ENCODE measurements around the gene CARM1.
"Not testable (repeated sequence)": the region's sequence is repeated elsewhere in the genome, so short reads cannot be mapped to it uniquely, and the experiment has no call there.

The CARM1 gene

DNA sequence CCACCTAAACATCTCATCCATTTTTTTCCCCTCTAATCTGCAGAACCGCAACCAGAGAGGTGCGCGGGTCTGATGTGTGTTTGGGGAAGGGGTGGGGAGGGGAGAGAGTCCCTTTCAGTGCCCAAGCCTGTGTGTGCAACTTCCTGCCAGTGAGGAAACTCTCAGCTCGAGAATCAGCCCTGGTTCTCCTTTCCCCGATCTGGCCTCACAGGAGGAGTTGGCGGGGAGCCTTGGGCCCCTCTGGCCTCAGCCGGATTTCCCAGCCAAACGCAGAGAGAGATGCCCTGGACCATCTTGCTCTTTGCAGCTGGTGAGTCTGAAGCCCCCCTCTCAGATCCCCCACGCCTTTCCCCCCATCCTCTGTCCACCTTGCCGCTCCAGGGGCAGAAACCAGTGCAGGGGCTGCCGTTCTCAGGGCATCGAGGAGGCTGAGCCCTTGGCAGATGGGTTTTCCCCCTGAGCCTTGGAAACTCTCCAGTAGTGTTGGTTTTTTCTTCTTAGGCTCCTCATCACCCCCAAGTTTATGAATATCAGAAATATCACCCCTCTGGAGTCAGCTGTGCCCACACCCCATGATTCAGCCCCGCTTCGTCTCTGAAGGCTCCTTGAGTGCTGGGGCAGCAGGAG is 23.0 kb upstream of the CARM1 start, which contains the start of gene C19orf38:
TSS of gene C19orf38 (plus strand) at position 186 of the 627 bp plus-strand sequence. CDS start at position 280, 94 bp downstream.
- FAIRE-seq, result no peak

DNA sequence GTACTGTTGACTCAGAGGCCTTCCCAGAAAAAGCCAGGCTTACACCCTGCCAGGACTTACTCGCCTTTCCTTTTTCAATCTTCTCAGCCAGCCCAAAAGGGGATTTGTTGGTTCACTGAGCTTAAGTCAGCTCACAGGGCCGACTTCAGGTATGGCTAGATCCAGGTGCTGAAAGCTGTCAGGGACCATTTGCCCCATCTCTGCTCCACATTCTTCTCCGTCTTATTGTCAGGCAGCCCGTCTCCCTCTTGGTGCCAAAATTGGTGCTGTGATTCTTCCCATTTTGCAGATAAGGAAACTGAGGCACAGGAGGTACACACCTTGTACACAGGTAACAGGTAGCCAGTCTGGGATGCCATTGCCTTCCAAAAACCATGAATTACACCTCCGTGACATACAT is 20.7 kb upstream of the CARM1 start:
- no peak for FAIRE-seq

DNA sequence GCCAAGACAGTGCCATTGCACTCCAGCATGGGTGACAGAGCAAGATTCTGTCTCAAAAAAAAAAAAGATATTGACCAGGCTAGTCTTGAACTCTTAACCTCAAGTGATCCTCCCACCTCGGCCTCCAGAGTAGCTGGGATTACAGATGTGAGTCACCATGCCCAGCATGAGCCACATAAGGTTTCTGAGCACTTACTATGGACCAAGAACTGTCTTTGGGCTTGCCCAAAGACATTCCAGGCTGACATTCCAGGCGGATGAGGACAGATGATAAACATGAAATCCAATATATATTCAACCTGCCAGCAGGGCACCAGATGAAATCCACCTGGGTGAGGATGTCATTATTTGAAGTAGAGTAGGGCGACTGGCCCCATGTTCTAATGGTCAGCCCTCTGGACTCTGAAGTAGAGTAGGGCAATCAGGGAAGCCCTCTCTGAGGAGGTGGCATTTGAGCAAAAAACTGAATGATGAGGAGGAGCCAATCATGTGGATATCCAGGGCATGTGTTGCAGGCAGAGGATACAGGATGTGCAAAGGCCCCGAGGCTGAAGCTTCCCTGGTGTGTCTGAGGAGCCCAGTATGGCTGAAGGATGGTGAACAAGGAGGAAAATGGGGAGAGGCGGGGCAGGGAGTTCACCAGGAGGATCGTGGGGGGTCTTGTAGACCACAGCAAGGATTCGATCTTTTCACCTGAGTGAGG is 19.1 kb upstream of the CARM1 start:
- FAIRE-seq, result no peak

DNA sequence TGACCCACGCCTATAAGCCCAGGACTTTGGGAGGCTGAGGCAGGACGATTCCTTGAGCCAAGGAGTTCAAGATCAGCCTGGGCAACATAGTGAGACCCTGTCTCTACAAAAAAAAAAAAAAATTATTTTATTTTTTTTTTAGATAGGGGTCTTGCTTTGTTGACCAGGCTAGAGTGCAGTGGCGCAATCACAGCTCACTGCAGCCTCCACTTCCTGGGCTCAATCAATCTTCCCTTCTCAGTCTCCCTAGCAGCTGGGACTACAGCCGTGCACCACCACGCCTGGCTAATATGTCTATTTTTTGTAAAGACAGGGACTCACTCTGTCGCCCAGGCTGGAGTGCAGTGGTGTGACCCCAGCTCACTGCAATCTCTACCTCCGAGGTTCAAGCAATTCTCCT is 18.4 kb upstream of the CARM1 start:
- FAIRE-seq, result no peak

DNA sequence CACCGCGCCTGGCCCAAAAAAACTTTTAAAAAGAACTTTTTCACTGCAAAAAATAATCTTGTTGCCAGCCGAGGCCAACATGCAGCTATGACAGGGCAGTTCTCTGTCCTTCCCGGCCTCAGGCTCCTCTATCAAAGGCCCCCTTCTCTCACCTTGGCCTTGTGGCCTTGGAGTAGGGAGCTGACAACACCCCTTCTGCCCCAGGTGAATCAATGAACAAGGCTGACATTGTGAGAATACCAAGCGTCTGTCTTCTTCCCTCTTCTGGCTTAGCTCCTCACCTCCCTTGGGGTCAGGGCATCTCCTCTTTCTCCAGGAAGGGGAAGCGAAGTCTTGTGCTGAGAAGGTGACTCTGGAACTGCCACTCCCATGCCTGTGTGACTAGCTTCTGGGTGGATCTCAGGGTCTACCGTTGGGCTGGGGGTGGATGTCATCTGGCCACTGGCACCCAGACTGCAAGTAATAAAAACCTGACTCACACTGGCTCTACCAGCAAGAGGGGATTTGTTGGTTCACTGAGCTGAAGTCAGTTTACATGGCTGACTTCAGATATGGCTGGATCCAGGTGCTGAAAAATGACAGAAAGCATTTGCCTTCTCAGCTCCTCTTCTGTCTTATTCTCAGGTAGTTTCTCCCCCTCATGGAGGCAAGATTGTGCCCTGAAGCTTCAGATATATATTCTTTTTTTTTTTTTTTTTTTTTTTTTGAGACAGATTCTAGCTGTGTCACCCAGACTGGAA is 16.8 kb upstream of the CARM1 start:
- no peak for FAIRE-seq

DNA sequence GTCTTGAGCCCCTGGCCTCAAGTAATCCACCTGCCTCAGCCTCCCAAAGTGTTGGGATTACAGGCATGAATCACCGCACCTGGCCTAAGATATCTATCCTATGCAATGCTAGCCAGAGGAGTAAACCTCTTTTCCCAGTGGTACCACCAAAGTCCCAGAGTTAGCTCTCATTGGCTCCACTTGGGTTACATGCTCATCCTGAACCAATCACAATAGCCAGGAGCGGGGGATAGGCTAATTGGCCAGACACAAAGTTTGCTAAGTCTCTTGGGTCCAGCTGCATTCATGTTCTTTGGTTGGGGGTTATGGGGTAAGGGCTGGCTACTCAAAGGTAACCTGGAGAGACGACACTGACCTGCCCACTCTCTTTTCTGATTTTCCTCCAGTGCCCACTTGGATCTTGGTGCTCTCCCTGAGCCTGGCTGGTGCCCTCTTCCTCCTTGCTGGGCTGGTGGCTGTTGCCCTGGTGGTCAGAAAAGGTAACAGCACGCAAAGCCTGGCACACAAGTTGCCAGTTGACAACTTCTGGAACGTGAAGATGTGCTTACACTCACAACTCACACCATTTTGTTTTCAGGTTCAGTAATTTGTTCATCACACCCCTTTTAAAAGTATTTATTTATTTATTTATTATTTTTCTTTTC is 15.4 kb upstream of the CARM1 start:
- no peak for FAIRE-seq

DNA sequence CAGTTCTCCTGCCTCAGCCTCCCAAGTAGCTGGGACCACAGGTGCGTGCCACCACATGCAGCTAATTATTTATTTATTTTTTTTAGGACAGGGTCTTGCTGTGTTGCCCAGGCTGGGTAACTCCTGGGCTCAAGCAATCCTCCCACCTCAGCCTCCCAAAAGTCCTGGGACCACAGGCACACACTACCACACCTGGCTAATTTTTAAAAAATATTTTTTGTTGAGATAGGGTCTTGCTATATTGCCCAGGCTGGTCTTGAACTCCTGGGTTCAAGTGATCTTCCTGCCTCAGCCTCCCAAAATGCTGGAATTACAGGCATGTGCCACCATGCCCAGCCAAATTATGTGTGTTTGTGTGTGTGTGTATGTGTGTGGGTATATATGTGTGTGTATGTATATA is 14.5 kb upstream of the CARM1 start:
- FAIRE-seq, result not testable (repeated sequence)

DNA sequence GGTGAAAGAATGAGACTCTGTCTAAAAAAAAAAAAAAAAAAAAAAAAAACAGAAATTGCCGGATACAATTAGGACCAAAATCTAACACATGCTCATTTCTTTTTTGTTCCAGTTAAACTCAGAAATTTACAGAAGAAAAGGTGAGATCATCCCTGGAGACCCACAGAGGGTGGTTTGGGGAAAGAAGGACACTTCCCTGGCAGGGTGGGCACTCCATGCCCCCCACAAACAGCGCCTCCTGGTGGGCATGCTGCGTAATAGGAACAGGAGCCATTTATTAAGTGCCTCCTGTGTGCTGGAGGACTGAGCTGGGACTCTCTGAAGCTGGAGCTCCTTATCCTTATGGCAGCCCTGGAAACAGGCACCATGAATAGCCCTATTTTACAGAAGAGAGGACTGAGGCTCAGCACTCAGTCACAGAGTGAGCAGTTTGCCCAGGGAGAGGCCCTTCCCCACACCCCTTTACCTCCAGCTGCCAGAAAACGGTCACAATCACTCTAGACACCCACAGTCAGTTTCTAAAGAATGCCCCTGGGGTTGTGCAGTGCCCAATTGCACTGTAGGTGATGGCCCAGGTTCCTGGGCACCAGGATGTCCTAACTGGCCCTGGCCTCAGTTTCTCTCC is 13.0 kb upstream of the CARM1 start:
- FAIRE-seq, result no peak

DNA sequence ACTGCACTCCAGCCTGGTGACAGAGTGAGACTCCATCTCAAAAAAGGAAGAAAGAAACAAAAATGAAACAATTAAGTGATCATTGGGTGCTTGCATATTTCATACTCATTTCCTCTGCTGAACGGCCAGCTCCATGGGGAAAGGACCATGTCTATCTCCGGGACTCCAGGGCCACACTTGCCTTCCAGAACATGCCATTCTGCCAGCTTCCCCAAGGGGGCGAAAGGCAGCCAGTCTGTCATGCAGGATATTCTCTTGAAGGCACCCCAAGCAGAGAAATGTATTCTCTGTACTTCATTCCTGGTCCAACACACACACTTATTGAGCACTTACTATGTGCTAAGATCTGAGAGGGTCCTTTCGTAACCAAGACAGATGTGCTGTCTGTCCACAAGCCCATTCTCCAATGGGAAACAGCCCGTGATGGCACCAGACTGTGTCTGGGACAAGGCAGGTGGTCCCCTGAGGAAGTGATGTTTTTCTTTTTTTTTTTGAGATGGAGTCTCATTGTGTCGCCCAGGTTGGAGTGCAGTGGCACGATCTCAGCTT is 10.2 kb upstream of the CARM1 start:
- no peak for FAIRE-seq

DNA sequence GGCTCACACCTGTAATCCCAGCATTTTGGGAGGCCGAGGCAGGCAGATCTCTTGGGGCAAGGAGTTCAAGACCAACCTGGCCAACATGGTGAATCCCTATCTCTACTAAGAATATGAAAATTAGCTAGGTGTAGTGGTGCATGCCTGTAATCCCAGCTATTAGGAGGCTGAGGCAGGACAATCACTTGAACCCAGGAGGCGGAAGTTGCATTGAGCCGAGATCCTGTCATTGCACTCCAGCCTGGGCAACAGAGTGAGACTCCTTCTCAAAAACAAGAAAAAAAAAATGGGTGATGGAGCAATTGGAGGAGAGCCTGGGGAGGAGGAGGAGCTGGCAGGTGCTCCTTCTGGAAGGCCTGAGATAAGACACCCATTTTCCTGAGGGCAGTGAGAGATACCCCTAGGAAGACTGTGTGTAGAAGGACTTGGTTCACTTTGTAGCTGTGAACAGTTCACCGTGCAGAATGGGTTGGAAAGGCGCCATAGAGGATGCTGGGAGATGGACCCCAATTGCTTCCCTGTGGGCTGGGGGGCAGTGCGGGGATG is 8.7 kb upstream of the CARM1 start:
- no peak for FAIRE-seq

DNA sequence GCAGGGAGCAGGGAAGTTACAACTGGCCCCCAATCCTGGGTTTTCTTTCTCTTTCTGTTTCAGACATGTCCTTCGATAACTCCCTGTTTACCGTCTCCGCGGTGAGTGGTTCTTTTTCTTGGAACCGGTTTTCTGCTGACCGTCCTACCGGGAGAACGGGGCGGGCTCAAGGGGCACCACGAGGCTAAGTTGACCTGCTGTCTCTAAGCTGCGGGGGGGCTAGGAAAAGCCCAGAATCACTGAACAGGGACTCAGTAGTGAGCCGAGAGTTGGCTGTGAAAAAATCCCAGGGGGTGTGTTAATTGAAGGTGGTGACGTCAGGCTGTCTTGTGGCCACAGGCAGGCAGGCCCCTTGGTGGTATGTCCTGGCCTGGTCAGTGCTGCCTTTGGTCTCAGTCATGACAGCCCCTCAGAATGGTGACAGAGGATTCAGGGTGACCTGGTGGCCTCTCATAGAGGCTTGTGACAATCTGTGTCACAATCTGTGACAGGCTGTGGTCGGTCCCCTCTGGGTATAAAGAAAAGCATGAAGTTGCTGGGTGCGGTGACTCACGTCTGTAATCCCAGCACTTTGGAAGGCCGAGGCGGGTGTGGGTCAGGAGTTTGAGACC is 8.1 kb upstream of the CARM1 start:
- FAIRE-seq, result no peak

DNA sequence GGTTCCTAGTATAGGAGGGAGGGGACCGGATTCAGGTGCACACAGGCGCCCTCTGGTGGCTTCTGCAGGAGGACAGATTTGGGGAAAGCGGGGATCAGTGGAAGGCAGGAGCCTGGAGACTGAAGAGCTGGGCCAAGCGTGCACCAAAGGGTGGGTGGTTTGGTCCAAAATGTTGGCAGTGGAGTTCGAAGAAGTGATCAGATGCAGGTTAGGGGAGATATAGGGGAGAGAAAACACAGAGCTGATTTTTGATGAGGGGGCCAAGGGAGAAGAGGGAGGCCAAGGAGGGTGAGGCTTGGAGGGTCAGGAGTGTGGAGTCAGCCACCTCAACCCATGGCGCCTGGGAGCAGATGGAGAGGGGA is 6.8 kb upstream of the CARM1 start:
- FAIRE-seq, result no peak

DNA sequence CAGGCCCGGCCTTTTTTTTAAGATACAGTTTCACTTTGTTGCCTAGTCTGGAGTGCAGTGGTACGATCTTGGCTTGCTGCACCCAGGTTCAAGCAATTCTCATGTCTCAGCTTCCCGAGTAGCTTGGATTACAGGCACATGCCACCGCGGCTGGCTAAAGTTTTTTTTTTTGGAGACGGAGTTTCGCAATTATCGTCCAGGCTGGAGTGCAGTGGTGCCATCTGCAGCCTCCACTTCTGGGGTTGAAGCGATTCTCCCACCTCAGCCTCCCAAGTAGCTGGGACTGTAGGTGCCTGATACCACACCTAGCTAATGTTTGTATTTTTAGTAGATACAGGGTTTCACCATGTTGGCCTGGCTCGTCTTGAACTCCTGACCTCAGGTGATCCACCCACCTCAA is 4.9 kb upstream of the CARM1 start:
- no peak for FAIRE-seq

DNA sequence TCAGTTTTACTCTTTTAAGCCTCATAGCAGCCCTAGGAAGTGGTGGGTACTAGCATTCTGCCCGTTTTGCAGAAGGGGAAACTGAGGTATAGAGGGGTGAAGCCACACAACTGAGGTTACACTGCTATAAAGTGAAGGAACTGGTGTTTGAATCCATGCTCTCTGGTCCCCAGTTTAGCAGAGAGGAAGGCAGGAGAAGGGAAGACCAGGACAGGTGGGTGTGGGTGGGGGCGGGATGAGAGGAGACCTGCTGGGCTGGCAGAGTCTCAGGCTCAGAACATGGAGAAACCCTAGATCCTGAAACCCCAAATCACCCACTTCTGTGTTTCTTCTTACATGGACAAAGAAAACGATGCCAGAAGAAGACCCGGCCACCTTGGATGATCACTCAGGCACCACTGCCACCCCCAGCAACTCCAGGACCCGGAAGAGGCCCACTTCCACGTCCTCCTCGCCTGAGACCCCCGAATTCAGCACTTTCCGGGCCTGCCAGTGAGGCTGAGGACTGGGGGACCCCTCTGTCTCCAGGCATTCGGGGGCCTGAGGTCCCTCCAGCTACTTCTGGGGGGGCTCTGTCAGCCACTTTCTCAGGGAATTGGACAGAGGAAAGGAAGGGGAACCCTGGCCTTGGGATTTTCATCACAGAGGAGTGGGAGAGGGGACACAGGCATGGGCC is 2.3 kb upstream of the CARM1 start:
- no peak for FAIRE-seq

DNA sequence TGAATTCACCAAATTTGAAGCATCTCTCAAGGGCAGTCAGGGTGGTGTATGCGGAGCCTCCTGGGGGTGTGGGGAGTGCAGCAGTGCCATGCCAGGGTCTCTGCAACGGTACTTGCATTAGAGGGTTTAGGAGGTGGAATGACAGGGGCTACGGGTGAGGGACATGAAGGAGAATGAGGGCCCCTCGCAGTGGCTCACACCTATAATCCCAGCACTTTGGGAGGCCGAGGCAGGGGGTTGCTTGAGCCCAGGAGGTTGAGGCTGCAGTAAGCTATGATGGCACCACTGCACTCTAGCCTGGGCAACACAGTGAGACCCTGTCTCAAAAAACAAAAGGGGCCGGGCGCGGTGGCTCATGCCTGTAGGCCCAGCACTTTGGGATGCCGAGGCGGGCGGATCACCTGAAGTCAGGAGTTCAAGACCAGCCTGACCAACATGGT is 1.5 kb upstream of the CARM1 start:
- not testable (repeated sequence) for FAIRE-seq

DNA sequence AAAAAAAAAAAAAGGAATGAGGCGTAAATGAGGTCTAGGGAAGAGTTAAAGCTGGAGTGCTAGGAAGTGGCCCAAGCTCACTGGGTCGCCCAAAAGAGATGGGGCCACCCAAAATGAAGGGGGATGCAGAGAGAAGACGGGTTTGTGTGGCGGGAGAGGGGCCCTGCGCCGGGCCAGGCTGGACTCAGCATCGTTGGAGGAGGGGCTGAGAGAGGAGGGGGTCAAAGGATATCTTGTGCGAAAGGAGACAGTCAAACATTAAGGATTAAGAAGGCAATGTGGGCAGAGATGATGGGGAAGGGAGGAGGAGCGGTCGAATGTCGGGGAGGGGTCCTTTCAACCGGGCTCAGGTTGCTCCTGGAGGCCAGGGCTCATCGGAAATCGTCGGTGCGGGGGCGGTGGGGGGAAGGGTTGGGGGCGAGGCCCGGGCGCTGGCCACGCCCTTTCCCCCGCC is 825 bp upstream of the CARM1 start:
- FAIRE-seq, result no peak

DNA sequence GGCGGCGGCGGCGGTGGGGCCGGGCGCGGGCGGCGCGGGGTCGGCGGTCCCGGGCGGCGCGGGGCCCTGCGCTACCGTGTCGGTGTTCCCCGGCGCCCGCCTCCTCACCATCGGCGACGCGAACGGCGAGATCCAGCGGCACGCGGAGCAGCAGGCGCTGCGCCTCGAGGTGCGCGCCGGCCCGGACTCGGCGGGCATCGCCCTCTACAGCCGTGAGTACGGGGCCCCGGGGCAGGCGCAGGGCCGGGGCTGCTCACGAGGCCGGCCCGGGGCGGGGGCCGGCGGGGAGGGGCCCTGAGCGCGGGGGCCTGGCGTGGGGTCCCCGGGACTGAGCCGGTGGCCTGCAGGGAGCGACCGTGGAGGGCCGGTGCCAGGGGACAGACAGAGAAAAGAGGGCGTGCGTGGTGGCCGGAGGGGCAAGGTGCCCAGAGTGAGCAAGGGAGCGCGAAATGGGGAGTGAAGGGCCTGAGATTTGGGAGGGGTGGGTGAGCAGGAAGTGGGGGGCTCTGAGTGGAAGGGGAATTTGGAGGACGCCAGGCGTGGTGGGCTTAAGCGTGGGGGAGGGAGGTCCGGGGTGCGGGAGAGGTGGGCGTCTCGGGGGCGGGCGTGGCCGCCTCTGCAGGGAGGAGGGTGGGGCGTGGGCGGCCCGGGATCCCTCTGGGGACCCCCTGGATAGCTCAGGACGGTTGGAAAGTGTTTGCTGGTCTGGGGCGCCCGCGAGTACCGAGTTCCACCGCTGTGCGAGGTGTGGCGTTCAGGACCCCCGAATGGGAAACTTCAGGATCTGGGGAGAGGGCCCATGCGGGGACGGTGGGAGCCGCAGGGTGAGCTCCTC is 575 bp downstream of the CARM1 start:
- no peak for FAIRE-seq

DNA sequence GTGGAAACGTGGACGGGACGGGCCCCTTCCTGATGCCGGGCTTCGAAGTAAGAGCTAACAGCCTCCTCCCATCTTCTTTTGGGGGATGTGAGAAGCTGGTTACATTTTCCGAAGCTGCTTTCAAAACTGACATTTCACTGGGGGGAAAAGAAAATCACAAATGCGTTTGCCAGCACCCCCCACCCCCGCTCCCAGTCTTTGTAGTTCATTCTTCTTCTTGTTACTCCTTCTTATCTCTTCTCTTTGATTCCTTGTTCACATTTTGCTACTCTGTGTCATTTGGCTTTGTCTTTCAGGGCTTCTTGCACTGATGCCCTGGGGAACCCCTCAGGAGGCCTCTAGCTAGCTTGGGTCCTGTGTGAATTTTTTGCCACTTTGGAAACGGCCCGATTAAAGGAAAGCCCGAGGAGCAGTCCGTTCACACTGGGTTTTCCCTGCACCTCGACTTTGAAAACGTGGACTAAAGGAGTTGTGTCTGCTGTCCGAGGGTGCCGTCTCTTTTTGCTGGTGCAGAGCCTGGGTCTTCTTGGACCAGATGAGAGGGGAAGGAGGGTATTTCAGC is 1.3 kb downstream of the CARM1 start:
- FAIRE-seq, result no peak

DNA sequence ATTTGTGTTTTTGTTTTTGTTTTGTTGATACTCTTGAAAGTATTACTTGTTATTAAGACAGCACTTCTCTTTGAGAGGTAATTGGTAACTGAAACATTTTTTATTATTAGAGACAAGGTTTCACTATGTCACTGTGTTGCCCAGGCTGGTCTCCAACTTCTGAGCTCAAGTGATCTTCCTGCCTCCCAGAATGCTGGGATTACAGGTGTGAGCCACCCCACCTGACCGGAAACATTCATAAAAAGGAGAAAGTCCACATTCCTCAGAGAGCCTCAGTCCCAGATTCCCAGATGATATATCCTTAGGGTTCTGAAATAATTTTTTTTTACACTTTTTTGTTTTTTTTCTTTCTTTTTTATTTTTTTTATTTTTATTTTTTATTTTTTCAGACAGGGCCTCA is 2.7 kb downstream of the CARM1 start:
- no peak for FAIRE-seq

Measured in endometrium (tissue), 2 donors.